ENCODE measurements around the gene IFNA5. TPM values are rescaled to one million over a fixed set of nuclear protein-coding genes. Genes with fewer than 3 reads are reported as not detected.

The IFNA5 gene
- polyA plus RNA-seq, 3 donors = not detected

DNA sequence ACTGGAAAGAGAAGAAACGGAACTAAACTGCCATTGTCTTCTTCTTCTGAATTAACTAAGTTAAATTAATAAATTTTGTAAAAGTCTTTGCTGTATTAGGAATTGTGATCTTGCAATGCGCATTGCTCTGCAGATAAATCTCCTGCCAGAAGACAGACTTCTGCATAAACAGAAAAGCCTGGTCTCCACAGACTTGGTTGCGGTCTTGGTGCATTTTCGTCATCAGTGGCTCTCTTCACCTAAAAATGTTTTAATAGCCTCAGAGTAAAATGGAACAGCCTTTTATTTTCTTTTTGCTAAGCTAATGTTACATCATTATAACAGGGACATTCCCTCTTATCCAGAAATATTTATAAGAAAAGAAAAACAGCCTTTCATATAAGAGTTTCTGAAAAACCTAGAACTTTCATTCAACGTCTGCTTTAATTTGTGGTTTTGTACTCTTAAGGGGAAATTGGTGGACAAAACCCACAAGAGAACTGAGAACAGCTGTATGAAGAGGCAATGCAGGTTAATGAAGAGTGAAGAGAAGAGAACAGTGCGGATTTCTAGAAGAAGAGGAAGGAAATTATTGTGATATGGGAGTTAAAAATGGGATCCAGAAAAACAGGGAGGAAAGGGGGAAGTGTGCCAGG is 10.1 kb downstream of the IFNA5 start:
- Histone ChIP-seq H3K27ac (ENCODE audit: low read depth in 1 of 2, low read length in 2 of 2) (no peak overlapping the region), H3K9ac (ENCODE audit: insufficient read depth, low read length, poor library complexity, severe bottlenecking) (no peak overlapping the region), H2AFZ (ENCODE audit: insufficient read depth, low read depth, low read length, poor library complexity, severe bottlenecking) (no peak overlapping the region), H3K79me2 (ENCODE audit: insufficient read depth, low read length) (no peaks in the 10 kb centered on the region), H3K9me3 (replicated peaks in 1 of 2; ENCODE audit: control insufficient read depth in 1 of 2, insufficient read depth in 1 of 2, low read length in 2 of 2) (no peaks in the 10 kb centered on the region), H3K27me3 (ENCODE audit: control insufficient read depth in 2 of 2, insufficient read depth in 2 of 2, low read length in 2 of 2) (peaks cover 0 to 4% of the 10 kb centered on the region in 2 donors), H3K4me2 (replicated peaks; ENCODE audit: extremely low read depth, low read length, poor library complexity, severe bottlenecking) (peak overlapping the region; percentile 22), H3K4me1 (ENCODE audit: control insufficient read depth in 1 of 2, insufficient read depth in 2 of 2, low read length in 2 of 2) (peaks cover 19 to 22% of the 10 kb centered on the region in 2 donors), H4K20me1 (ENCODE audit: insufficient read depth, low read length) (no peaks in the 10 kb centered on the region), H3K4me3 (replicated peaks in 1 of 3; ENCODE audit: low read depth in 2 of 3, low read length in 3 of 3) (no peak overlapping the region), H3K36me3 (replicated peaks in 1 of 2; ENCODE audit: control insufficient read depth in 1 of 2, insufficient read depth in 2 of 2, low read length in 2 of 2) (no peaks in the 10 kb centered on the region)
- Mint-ChIP-seq H3K4me3 (peak overlapping the region in 1 of 2 donors; percentile 57), H3K27ac (peak overlapping the region in 2 of 7 donors; percentile 0 to 6), H3K9me3 (peaks cover 0 to 2% (median 0%) of the 10 kb centered on the region in 7 donors), H3K36me3 (no peaks in the 10 kb centered on the region), H3K27me3 (ENCODE audit: low read depth in 3 of 3) (peaks cover 2 to 10% (median 6%) of the 10 kb centered on the region in 3 donors), H3K4me1 (peaks cover 23% of the 10 kb centered on the region)
- intact Hi-C loops (cut with micrococcal nuclease) = no loop called here
- DNase-seq = peak in 1 of 3 donors; percentile 5
- TF ChIP-seq, protein P1, sequence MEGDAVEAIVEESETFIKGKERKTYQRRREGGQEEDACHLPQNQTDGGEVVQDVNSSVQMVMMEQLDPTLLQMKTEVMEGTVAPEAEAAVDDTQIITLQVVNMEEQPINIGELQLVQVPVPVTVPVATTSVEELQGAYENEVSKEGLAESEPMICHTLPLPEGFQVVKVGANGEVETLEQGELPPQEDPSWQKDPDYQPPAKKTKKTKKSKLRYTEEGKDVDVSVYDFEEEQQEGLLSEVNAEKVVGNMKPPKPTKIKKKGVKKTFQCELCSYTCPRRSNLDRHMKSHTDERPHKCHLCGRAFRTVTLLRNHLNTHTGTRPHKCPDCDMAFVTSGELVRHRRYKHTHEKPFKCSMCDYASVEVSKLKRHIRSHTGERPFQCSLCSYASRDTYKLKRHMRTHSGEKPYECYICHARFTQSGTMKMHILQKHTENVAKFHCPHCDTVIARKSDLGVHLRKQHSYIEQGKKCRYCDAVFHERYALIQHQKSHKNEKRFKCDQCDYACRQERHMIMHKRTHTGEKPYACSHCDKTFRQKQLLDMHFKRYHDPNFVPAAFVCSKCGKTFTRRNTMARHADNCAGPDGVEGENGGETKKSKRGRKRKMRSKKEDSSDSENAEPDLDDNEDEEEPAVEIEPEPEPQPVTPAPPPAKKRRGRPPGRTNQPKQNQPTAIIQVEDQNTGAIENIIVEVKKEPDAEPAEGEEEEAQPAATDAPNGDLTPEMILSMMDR (IDR thresholded peaks at IDR 0.05) = no peak
- 5% methylated on average over 3 of the region's 6 CpGs for WGBS (ENCODE audit: insufficient coverage)

- DNase-seq = peak in 1 of 3 donors; percentile 62
- intact Hi-C loops (cut with micrococcal nuclease) = no loop called here
- Histone ChIP-seq H3K79me2 (ENCODE audit: insufficient read depth, low read length) (no peaks in the 10 kb centered on the region), H3K4me2 (replicated peaks; ENCODE audit: extremely low read depth, low read length, poor library complexity, severe bottlenecking) (no peak overlapping the region), H3K4me1 (ENCODE audit: control insufficient read depth in 1 of 2, insufficient read depth in 2 of 2, low read length in 2 of 2) (peaks cover 19 to 22% of the 10 kb centered on the region in 2 donors), H3K27me3 (ENCODE audit: control insufficient read depth in 2 of 2, insufficient read depth in 2 of 2, low read length in 2 of 2) (peaks cover 0 to 4% of the 10 kb centered on the region in 2 donors), H3K27ac (ENCODE audit: low read depth in 1 of 2, low read length in 2 of 2) (no peak overlapping the region), H3K36me3 (replicated peaks in 1 of 2; ENCODE audit: control insufficient read depth in 1 of 2, insufficient read depth in 2 of 2, low read length in 2 of 2) (no peaks in the 10 kb centered on the region), H3K9ac (ENCODE audit: insufficient read depth, low read length, poor library complexity, severe bottlenecking) (no peak overlapping the region), H2AFZ (ENCODE audit: insufficient read depth, low read depth, low read length, poor library complexity, severe bottlenecking) (no peak overlapping the region), H4K20me1 (ENCODE audit: insufficient read depth, low read length) (no peaks in the 10 kb centered on the region), H3K9me3 (replicated peaks in 1 of 2; ENCODE audit: control insufficient read depth in 1 of 2, insufficient read depth in 1 of 2, low read length in 2 of 2) (no peaks in the 10 kb centered on the region), H3K4me3 (replicated peaks in 1 of 3; ENCODE audit: low read depth in 2 of 3, low read length in 3 of 3) (no peak overlapping the region)
- 100% methylated on average over 1 of the region's 1 CpG for WGBS (ENCODE audit: insufficient coverage)
- TF ChIP-seq, protein P1 (IDR thresholded peaks at IDR 0.05) = no peak
- no peak overlapping the region for H3K4me3 Mint-ChIP-seq
- no peaks in the 10 kb centered on the region for H3K36me3 Mint-ChIP-seq
- no peak overlapping the region for H3K27ac Mint-ChIP-seq
- peaks cover 2 to 10% (median 3%) of the 10 kb centered on the region in 3 donors for H3K27me3 Mint-ChIP-seq (ENCODE audit: low read depth in 3 of 3)
- H3K9me3 Mint-ChIP-seq = peaks cover 0 to 2% (median 0%) of the 10 kb centered on the region in 7 donors
- peaks cover 23% of the 10 kb centered on the region for H3K4me1 Mint-ChIP-seq
Observed at GRCh38 chr9:21294364-21294774, 10.7 kb downstream of the IFNA5 start.

Measured in CD14-positive monocyte (primary cell).